H1 (cell line): Measurements from ENCODE around the gene ASMTL. TPM values are rescaled to one million over a fixed set of nuclear protein-coding genes. Genes with fewer than 3 reads are reported as not detected.
A peak's percentile ranks its signal among the peaks of the same experiment; 100 is the strongest.

ENCODE experiments used
- CTCF ChIA-PET: fragments of 300-600 bp; sonication (Branson Sonifier 250); formaldehyde crosslinking; loops from one replicate; lab custom pipeline; 2021; ENCODE audit not compliant: partially characterized antibody; lab: Charles Lee
- POLR2A ChIA-PET: fragments of 300-600 bp; sonication (Branson Sonifier 250); formaldehyde crosslinking; loops from one replicate; lab custom pipeline; 2021; ENCODE audit warnings: inconsistent platforms; ENCODE audit not compliant: partially characterized antibody; lab: Charles Lee
- DNase-seq, 2 experiments: peaks; one replicate each; pipeline versions ENCODE4 v3.0.0 to v3.0.0-alpha.2; 2010 to 2022; ENCODE audit warnings: low spot score in 2 of 2, low read depth in 1 of 2, mixed read lengths in 1 of 2
- FAIRE-seq: peaks from 2 replicates; lab custom pipeline; 2011; peaks lifted over from hg19 to GRCh38; lab: Jason Lieb, UNC
- H2AFZ ChIP-seq: 2 replicates; pipeline ENCODE4 v1.8.1; 2012; ENCODE audit warnings: low read length, inconsistent platforms
- H2AK5ac ChIP-seq: 2 replicates; pipeline ENCODE4 v1.6.1; 2013; ENCODE audit warnings: low read depth, low read length
- H2BK120ac ChIP-seq: replicated peaks from 2 replicates; pipeline ENCODE3; 2013; ENCODE audit warnings: low read depth, low read length, inconsistent platforms
- H2BK12ac ChIP-seq: 2 replicates; pipeline ENCODE4 v1.6.1; 2013; ENCODE audit warnings: low read depth, low read length
- H2BK15ac ChIP-seq: 2 replicates; pipeline ENCODE4 v1.6.1; 2013; ENCODE audit warnings: low read length
- H2BK20ac ChIP-seq: 2 replicates; pipeline ENCODE4 v1.6.1; 2013; ENCODE audit warnings: low read length
- H2BK5ac ChIP-seq: 2 replicates; pipeline ENCODE4 v1.6.1; 2013; ENCODE audit warnings: low read depth, low read length
- H3K14ac ChIP-seq: 2 replicates; pipeline ENCODE4 v1.6.1; 2013; ENCODE audit warnings: inconsistent platforms; ENCODE audit not compliant: insufficient read length
- H3K18ac ChIP-seq: 2 replicates; pipeline ENCODE4 v1.6.1; 2013; ENCODE audit warnings: low read length; ENCODE audit errors: extremely low read depth
- H3K23ac ChIP-seq: 2 replicates; pipeline ENCODE4 v1.6.1; 2013; ENCODE audit warnings: inconsistent platforms; ENCODE audit not compliant: insufficient read length
- H3K23me2 ChIP-seq: 2 replicates; pipeline ENCODE4 v1.6.1; 2013; ENCODE audit warnings: low read depth, low read length
- H3K27ac ChIP-seq: 2 replicates; pipeline ENCODE4 v1.6.1; 2011; ENCODE audit warnings: low read depth, low read length, inconsistent platforms
- H3K27me3 ChIP-seq, 4 experiments: replicated peaks in 1 of 4; 1 replicate in 1 of 4; 2 replicates in 3 of 4; pipeline versions ENCODE4 v1.6.1 to v1.8.1; 2011 to 2013; ENCODE audit warnings: low read length in 3 of 4, mild to moderate bottlenecking in 3 of 4, inconsistent platforms in 2 of 4, mixed read lengths in 2 of 4, moderate library complexity in 1 of 4; ENCODE audit not compliant: control insufficient read depth in 3 of 4, insufficient read depth in 3 of 4; ENCODE audit errors: extremely low read depth in 1 of 4
- H3K36me3 ChIP-seq, 4 experiments: 2 replicates each; pipeline versions ENCODE4 v1.6.1 to v1.8.1; 2011 to 2013; ENCODE audit warnings: mild to moderate bottlenecking in 4 of 4, low read length in 3 of 4, moderate library complexity in 2 of 4, control low read depth in 1 of 4, inconsistent platforms in 1 of 4; ENCODE audit not compliant: insufficient read depth in 4 of 4, control insufficient read depth in 2 of 4
- H3K4ac ChIP-seq: replicated peaks from 2 replicates; pipeline ENCODE3; 2013; ENCODE audit warnings: low read length, low read depth, mixed read lengths, inconsistent platforms; ENCODE audit not compliant: insufficient read length
- H3K4me1 ChIP-seq, 4 experiments: replicated peaks in 1 of 4; 1 replicate in 1 of 4; 2 replicates in 3 of 4; pipeline versions ENCODE4 v1.6.1 to v1.8.1; 2011 to 2013; ENCODE audit warnings: low read length in 3 of 4, inconsistent platforms in 2 of 4, mixed read lengths in 1 of 4; ENCODE audit not compliant: insufficient read depth in 4 of 4, control insufficient read depth in 3 of 4
- H3K4me2 ChIP-seq, 2 experiments: 2 replicates each; pipeline versions ENCODE4 v1.6.1 to v1.8.1; 2011 to 2013; ENCODE audit warnings: low read depth in 2 of 2, low read length in 2 of 2, control low read depth in 1 of 2, inconsistent platforms in 1 of 2, mild to moderate bottlenecking in 1 of 2; ENCODE audit not compliant: insufficient read depth in 1 of 2
- H3K4me3 ChIP-seq, 4 experiments: fragments of 200-600, 300-600 bp in 1 of 4; sonication (generic), shearing (Covaris generic), sonication (Bioruptor Twin) in 1 of 4; 2 replicates each; pipeline versions ENCODE4 v1.5.1 to v1.8.1; 2011 to 2016; ENCODE audit warnings: low read length in 4 of 4, low read depth in 3 of 4, control low read depth in 2 of 4, inconsistent platforms in 2 of 4, mild to moderate bottlenecking in 2 of 4, mixed read lengths in 1 of 4, moderate library complexity in 1 of 4; ENCODE audit not compliant: insufficient read depth in 2 of 4; ENCODE audit errors: extremely low read depth in 1 of 4
- H3K56ac ChIP-seq: replicated peaks from 2 replicates; pipeline ENCODE3; 2013; ENCODE audit warnings: low read depth, mild to moderate bottlenecking, mixed read lengths, low read length, inconsistent platforms; ENCODE audit not compliant: insufficient read length
- H3K79me1 ChIP-seq: 2 replicates; pipeline ENCODE4 v1.6.1; 2013; ENCODE audit warnings: low read depth, low read length, control low read depth
- H3K79me2 ChIP-seq, 2 experiments: 2 replicates each; pipeline versions ENCODE4 v1.6.1 to v1.8.1; 2012 to 2013; ENCODE audit warnings: low read length in 2 of 2, mild to moderate bottlenecking in 2 of 2, inconsistent platforms in 1 of 2; ENCODE audit not compliant: insufficient read depth in 2 of 2, control insufficient read depth in 1 of 2
- H3K9ac ChIP-seq, 4 experiments: replicated peaks in 1 of 4; 1 replicate in 1 of 4; 2 replicates in 3 of 4; pipeline versions ENCODE4 v1.6.1 to v1.8.1; 2011 to 2013; ENCODE audit warnings: low read depth in 3 of 4, low read length in 3 of 4, control low read depth in 2 of 4, mild to moderate bottlenecking in 2 of 4, moderate library complexity in 2 of 4, inconsistent platforms in 1 of 4; ENCODE audit errors: extremely low read depth in 1 of 4
- H3K9me3 ChIP-seq, 2 experiments: 2 replicates each; pipeline versions ENCODE4 v1.6.1 to v1.8.1; 2012 to 2013; ENCODE audit warnings: mild to moderate bottlenecking in 2 of 2, moderate library complexity in 2 of 2, control low read depth in 1 of 2, inconsistent platforms in 1 of 2, low read depth in 1 of 2, low read length in 1 of 2, mixed read lengths in 1 of 2; ENCODE audit not compliant: insufficient read depth in 2 of 2
- H4K20me1 ChIP-seq, 2 experiments: replicated peaks in 1 of 2; 2 replicates each; pipeline versions ENCODE3 to v1.8.1; 2011 to 2013; ENCODE audit warnings: inconsistent platforms in 2 of 2, low read length in 2 of 2, mild to moderate bottlenecking in 1 of 2; ENCODE audit not compliant: insufficient read depth in 2 of 2, control insufficient read depth in 1 of 2
- H4K5ac ChIP-seq: 2 replicates; pipeline ENCODE4 v1.6.1; 2013; ENCODE audit warnings: low read length, low read depth, mixed read lengths, inconsistent platforms; ENCODE audit not compliant: insufficient read length
- H4K8ac ChIP-seq: 2 replicates; pipeline ENCODE4 v1.8.0; 2013; ENCODE audit warnings: mild to moderate bottlenecking, moderate library complexity, low read length, inconsistent platforms; ENCODE audit not compliant: insufficient read depth; ENCODE audit errors: extremely low read depth
- H4K91ac ChIP-seq: replicated peaks from 2 replicates; pipeline ENCODE3; 2013; ENCODE audit warnings: low read length, mixed read lengths, inconsistent platforms; ENCODE audit not compliant: insufficient read length
- BACH1 ChIP-seq: IDR thresholded peaks from 2 replicates; pipeline ENCODE4 v1.6.1; 2012; ENCODE audit warnings: low read length, improper control_type of control experiment
- BRCA1 ChIP-seq: IDR thresholded peaks from 2 replicates; pipeline ENCODE4 v1.6.1; 2012; ENCODE audit warnings: low read depth, low read length, improper control_type of control experiment
- CBX8 ChIP-seq: fragments of 300-800, 300-1000 bp; sonication (generic); IDR thresholded peaks from 2 replicates; pipeline ENCODE4 v1.7.1; 2016; ENCODE audit warnings: low read depth, low read length, borderline replicate concordance
- EGR1 ChIP-seq: IDR thresholded peaks from 2 replicates; pipeline ENCODE4 v1.6.1; 2011; ENCODE audit warnings: low read depth, low read length, borderline replicate concordance
- JUN ChIP-seq: IDR thresholded peaks from 2 replicates; pipeline ENCODE4 v1.6.1; 2011; ENCODE audit warnings: low read depth, mild to moderate bottlenecking, improper control_type of control experiment, low read length
- JUND ChIP-seq: IDR thresholded peaks from 2 replicates; pipeline ENCODE4 v1.6.1; 2011; ENCODE audit warnings: mild to moderate bottlenecking, improper control_type of control experiment, low read length
- RAD21 ChIP-seq, 2 experiments: IDR thresholded peaks in 1 of 2; conservative IDR thresholded peaks in 1 of 2; 2 replicates each; pipeline ENCODE4 v1.6.1; 2011; ENCODE audit warnings: low read depth in 2 of 2, low read length in 2 of 2, improper control_type of control experiment in 1 of 2, inconsistent platforms in 1 of 2, mild to moderate bottlenecking in 1 of 2, moderate library complexity in 1 of 2
- RBBP5 ChIP-seq: IDR thresholded peaks from 2 replicates; pipeline ENCODE4 v1.7.1; 2012; ENCODE audit warnings: low read depth, mild to moderate bottlenecking, inconsistent platforms, low read length, moderate library complexity, borderline replicate concordance
- WGBS, 2 experiments: shearing (Covaris generic) in 1 of 2; methylation state at CpG; one replicate each; pipeline versions ENCODE4 v1.1.6 to v1.1.7; 2013 to 2015; ENCODE audit warnings: low lambda C conversion rate in 2 of 2, mixed read lengths in 2 of 2, inconsistent platforms in 1 of 2, low coverage in 1 of 2, missing lambda C conversion rate in 1 of 2; ENCODE audit not compliant: insufficient replicate concordance in 2 of 2, insufficient coverage in 1 of 2, insufficient read length in 1 of 2; ENCODE audit errors: extremely low coverage in 1 of 2, missing lambda C conversion rate in 1 of 2; 5-methylcytosine and 5-hydroxymethylcytosine counted together
- polyA plus RNA-seq, 7 experiments: library from polyadenylated mRNA; depleted of rRNA in 3 of 7; stranded (reverse) in 5 of 7; unstranded in 2 of 7; fragments of >200 nt in 5 of 7; fragments of 200-250 nt in 2 of 7; gene quantifications; 1 replicate in 5 of 7; 2 replicates in 1 of 7; 4 replicates in 1 of 7; pipeline versions ENCODE4 v1.2.1 to v1.2.3, GENCODE V29; 2011 to 2013; ENCODE audit warnings: missing spikeins in 2 of 7, mixed read lengths in 2 of 7
- total RNA-seq: library from RNA; stranded (reverse); fragmentation: NEBNext Ultra II Directional; extraction: Animal tissue kit (Norgen Biotek cat#: 25700); gene quantifications from 2 replicates; pipeline ENCODE4 v1.2.1, GENCODE V29; 2021
- TF ChIP-seq, protein P1 (sequence below), 3 experiments: IDR thresholded peaks; 1 replicate in 2 of 3; 2 replicates in 1 of 3; pipeline versions ENCODE4 v1.5.1 to v1.6.1; 2011; ENCODE audit warnings: low read length in 3 of 3, mild to moderate bottlenecking in 3 of 3, inconsistent platforms in 2 of 3, low read depth in 1 of 3, moderate library complexity in 1 of 3; ENCODE audit not compliant: insufficient read depth in 1 of 3; ENCODE audit errors: control extremely low read depth in 1 of 3

ASMTL gene
- total and polyA plus RNA-seq, 2 of the 8 experiments (the other 6 are each of a cell fraction or from before 2014, with no cell fraction given) = 75.6 to 81.4 TPM

DNA sequence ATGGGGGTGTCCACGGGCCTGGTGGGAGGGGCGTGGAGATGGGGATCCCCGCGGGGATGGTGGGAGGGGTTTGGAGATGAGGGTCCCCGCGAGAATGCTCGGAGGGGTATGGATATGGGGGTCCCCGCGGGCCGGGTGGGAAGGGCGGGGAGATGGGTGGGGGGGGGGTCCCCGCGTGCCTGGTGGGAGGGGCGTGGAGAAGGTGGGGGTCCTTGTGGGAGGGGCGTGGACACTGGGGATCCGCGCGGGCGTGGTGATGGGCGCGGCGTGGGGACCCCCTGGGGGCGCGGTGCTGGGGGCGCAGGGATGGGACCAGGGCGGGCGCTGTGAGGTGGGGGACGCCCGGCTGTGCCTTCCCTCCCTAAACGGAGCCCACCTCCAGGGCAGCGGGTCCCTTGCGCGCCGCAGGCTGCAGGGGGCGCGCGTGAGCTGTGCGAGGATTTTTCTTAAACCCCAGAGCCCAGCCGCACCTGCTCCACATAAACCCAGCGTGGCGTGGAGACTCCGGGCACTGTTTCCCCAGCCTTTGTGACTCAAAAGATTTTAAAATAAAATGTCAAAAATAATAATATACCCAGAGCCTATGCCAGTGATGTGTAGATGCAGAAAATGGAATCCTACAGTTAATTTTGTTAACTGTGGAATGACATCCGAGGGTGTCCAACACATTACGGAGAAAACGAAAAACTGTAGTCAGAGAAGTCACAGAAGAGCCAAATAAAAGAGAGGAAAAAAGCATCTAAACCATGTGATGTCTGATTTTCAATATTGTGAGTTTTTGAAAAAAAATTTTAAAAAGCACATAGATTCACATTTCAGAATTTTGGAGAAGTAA is 1.5 kb upstream of the ASMTL start:
- no peak overlapping the region for H3K9ac ChIP-seq
- no peak overlapping the region for H4K5ac ChIP-seq
- no peaks in the 10 kb centered on the region for H3K27me3 ChIP-seq
- H2BK5ac ChIP-seq = no peak overlapping the region
- ChIA-PET CTCF (no interaction called here), POLR2A (no interaction called here)
- no peak overlapping the region for H2BK15ac ChIP-seq
- no peak overlapping the region for H2BK20ac ChIP-seq
- peaks cover 2 to 11% of the 10 kb centered on the region in 2 experiments; a peak in 3 of 4 replicates for H3K9me3 ChIP-seq
- H3K4me1 ChIP-seq = peaks cover 0 to 1% (median 0%) of the 10 kb centered on the region in 4 experiments; a peak in 2 of 7 replicates
- no peak overlapping the region for H3K4ac ChIP-seq
- H2BK12ac ChIP-seq = no peak overlapping the region
- FAIRE-seq = no peak
- DNase-seq = peak; percentile 70 to 99
- H4K8ac ChIP-seq = no peak overlapping the region
- H3K18ac ChIP-seq = no peak overlapping the region
- 36% methylated on average over 11 of the region's 45 CpGs; no CpG with 5 or more reads in 1 of the 2 experiments for WGBS, 2 experiments
- H3K23ac ChIP-seq = no peak overlapping the region
- no peak overlapping the region for H3K4me2 ChIP-seq
- peaks cover 2 to 4% (median 3%) of the 10 kb centered on the region in 4 experiments; a peak in 5 of 8 replicates for H3K36me3 ChIP-seq
- H4K20me1 ChIP-seq = peaks cover 0 to 5% of the 10 kb centered on the region in 2 experiments
- no peak overlapping the region for H3K56ac ChIP-seq
- no peak overlapping the region for H3K4me3 ChIP-seq
- H3K23me2 ChIP-seq = peaks cover 10% of the 10 kb centered on the region; the same call in 1 of the 2 replicates
- H2BK120ac ChIP-seq = no peak overlapping the region
- H3K79me1 ChIP-seq = peaks cover 8% of the 10 kb centered on the region
- H3K27ac ChIP-seq = no peak overlapping the region
- peaks cover 24 to 34% of the 10 kb centered on the region in 2 experiments for H3K79me2 ChIP-seq
- no peak overlapping the region for H2AK5ac ChIP-seq
- H4K91ac ChIP-seq = no peak overlapping the region
- H3K14ac ChIP-seq = no peak overlapping the region
- H2AFZ ChIP-seq = no peak overlapping the region
- TF ChIP-seq, protein P1, sequence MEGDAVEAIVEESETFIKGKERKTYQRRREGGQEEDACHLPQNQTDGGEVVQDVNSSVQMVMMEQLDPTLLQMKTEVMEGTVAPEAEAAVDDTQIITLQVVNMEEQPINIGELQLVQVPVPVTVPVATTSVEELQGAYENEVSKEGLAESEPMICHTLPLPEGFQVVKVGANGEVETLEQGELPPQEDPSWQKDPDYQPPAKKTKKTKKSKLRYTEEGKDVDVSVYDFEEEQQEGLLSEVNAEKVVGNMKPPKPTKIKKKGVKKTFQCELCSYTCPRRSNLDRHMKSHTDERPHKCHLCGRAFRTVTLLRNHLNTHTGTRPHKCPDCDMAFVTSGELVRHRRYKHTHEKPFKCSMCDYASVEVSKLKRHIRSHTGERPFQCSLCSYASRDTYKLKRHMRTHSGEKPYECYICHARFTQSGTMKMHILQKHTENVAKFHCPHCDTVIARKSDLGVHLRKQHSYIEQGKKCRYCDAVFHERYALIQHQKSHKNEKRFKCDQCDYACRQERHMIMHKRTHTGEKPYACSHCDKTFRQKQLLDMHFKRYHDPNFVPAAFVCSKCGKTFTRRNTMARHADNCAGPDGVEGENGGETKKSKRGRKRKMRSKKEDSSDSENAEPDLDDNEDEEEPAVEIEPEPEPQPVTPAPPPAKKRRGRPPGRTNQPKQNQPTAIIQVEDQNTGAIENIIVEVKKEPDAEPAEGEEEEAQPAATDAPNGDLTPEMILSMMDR (IDR thresholded peaks at IDR 0.05; ENCODE audit: control extremely low read depth in 1 of 3, insufficient read depth in 1 of 3, low read depth in 1 of 3, low read length in 3 of 3) = peak in 2 of 3 experiments; percentile 86 to 92; a peak in 3 of 4 replicates
- TF ChIP-seq BRCA1 (peak; percentile 12; the same call in 1 of the 2 replicates), JUN (no peak), RBBP5 (no peak), BACH1 (peak; percentile 71), EGR1 (no peak), CBX8 (no peak), JUND (no peak; the same call in 1 of the 2 replicates), RAD21 (IDR thresholded peaks at IDR 0.05 in 1 of 2, conservative IDR thresholded peaks at IDR 0.05 in 1 of 2; ENCODE audit: low read depth in 2 of 2, low read length in 2 of 2) (peak; percentile 92 to 95)
